Upper lobe of right lung (tissue), 1 donor: ENCODE data around the gene LEFTY2. TPM values are rescaled to one million over a fixed set of nuclear protein-coding genes. Genes with fewer than 3 reads are reported as not detected.
"Not testable (repeated sequence)": the region's sequence is repeated elsewhere in the genome, so short reads cannot be mapped to it uniquely, and the experiment has no call there.

Source experiments
- ATAC-seq: fragments of 200-7000 bp; cut with Tn5 transposase; one replicate; pipeline ENCODE4 v1.9.1; 2020; ENCODE audit warnings: mild to moderate bottlenecking, moderate library complexity
- DNase-seq: peaks from one replicate; pipeline ENCODE4 v3.0.0-alpha.2; 2020
- H3K27ac ChIP-seq: fragments of 200-600 bp; one replicate; pipeline ENCODE4 v1.8.0; 2022
- H3K27me3 ChIP-seq: fragments of 200-600 bp; one replicate; pipeline ENCODE4 v1.8.0; 2022; ENCODE audit warnings: mild to moderate bottlenecking
- H3K36me3 ChIP-seq: fragments of 200-600 bp; one replicate; pipeline ENCODE4 v1.8.0; 2022
- H3K4me1 ChIP-seq: fragments of 200-600 bp; one replicate; pipeline ENCODE4 v1.8.0; 2022
- H3K4me3 ChIP-seq: fragments of 200-600 bp; one replicate; pipeline ENCODE4 v1.8.0; 2022; ENCODE audit warnings: mild to moderate bottlenecking
- H3K9me3 ChIP-seq: fragments of 200-600 bp; one replicate; pipeline ENCODE4 v1.8.0; 2022
- CTCF ChIP-seq: fragments of 200-600 bp; IDR thresholded peaks from one replicate; pipeline ENCODE4 v1.8.0; 2022; ENCODE audit warnings: antibody characterized with exemption
- intact Hi-C: fragments of 100-400 bp; cut with DNase I; formaldehyde crosslinking; loops from one replicate; pipeline ENCODE4 v1.11.0; 2022
- total RNA-seq: library from RNA; stranded (reverse); fragmentation: NEBNext Ultra II Directional; extraction: Animal tissue kit (Norgen Biotek cat#: 25700); gene quantifications from one replicate; pipeline ENCODE4 v1.2.1, GENCODE V29; 2021
- donor health status: DM: no; HTN: yes; CAD: no; lungs with severe emphysema.

The LEFTY2 gene
- total RNA-seq, 1 donor from 2014 or later: 2.2 TPM

GRCh38 chr1:225977937-225978748 lies 37.1 kb upstream of the LEFTY2 start:
- peaks cover 44% of the 10 kb centered on the region for H3K36me3 ChIP-seq
- intact Hi-C loops: loop anchor here (5.0 kb wide), 1 partner anchor 506 kb away; no protein-coding TSS in a partner anchor
- H3K4me3 ChIP-seq: no peak overlapping the region
- no peak for DNase-seq
- no peaks in the 10 kb centered on the region for H3K4me1 ChIP-seq
- TF ChIP-seq CTCF: no peak
- ATAC-seq: no peak
- H3K27me3 ChIP-seq: no peaks in the 10 kb centered on the region
- H3K27ac ChIP-seq: no peak overlapping the region
- no peaks in the 10 kb centered on the region for H3K9me3 ChIP-seq

GRCh38 chr1:225975146-225975545 lies 34.1 kb upstream of the LEFTY2 start:
- not testable (repeated sequence) for ATAC-seq, H3K27me3 ChIP-seq, DNase-seq, H3K4me3 ChIP-seq, H3K4me1 ChIP-seq, H3K9me3 ChIP-seq, H3K27ac ChIP-seq
- intact Hi-C loops: loop anchor here (5.0 kb wide), 1 partner anchor 503 kb away; no protein-coding TSS in a partner anchor
- H3K36me3 ChIP-seq: peaks cover 18% of the 10 kb centered on the region

GRCh38 chr1:225974454-225974853 lies 33.4 kb upstream of the LEFTY2 start:
- TF ChIP-seq CTCF: no peak
- Histone ChIP-seq H3K27ac (no peak overlapping the region), H3K9me3 (no peaks in the 10 kb centered on the region), H3K27me3 (no peaks in the 10 kb centered on the region), H3K4me1 (no peaks in the 10 kb centered on the region), H3K4me3 (no peak overlapping the region), H3K36me3 (peaks cover 12% of the 10 kb centered on the region)
- intact Hi-C loops: no loop called here
- DNase-seq (no peak), ATAC-seq (no peak)

- H3K9me3 ChIP-seq: no peaks in the 10 kb centered on the region
- ATAC-seq: no peak
- H3K27ac ChIP-seq: no peak overlapping the region
- H3K36me3 ChIP-seq: peaks cover 6% of the 10 kb centered on the region
- intact Hi-C loops: no loop called here
- H3K4me3 ChIP-seq: no peak overlapping the region
- no peak for DNase-seq
- no peak for TF ChIP-seq CTCF
- no peaks in the 10 kb centered on the region for H3K4me1 ChIP-seq
- H3K27me3 ChIP-seq: no peaks in the 10 kb centered on the region
Observed at GRCh38 chr1:225973158-225973557, 32.1 kb upstream of the LEFTY2 start.

- DNase-seq (no peak), ATAC-seq (no peak)
- Histone ChIP-seq H3K4me3 (no peak overlapping the region), H3K36me3 (peaks cover under 1% of the 10 kb centered on the region), H3K9me3 (no peaks in the 10 kb centered on the region), H3K4me1 (no peaks in the 10 kb centered on the region), H3K27me3 (no peaks in the 10 kb centered on the region), H3K27ac (no peak overlapping the region)
- intact Hi-C loops: no loop called here
- no peak for TF ChIP-seq CTCF
Observed at GRCh38 chr1:225972344-225973152, 31.5 kb upstream of the LEFTY2 start.

GRCh38 chr1:225970592-225971157 lies 29.7 kb upstream of the LEFTY2 start:
- intact Hi-C loops, H3K4me1 ChIP-seq, H3K27ac ChIP-seq, H3K27me3 ChIP-seq, H3K9me3 ChIP-seq, H3K4me3 ChIP-seq, H3K36me3 ChIP-seq, DNase-seq, ATAC-seq: not testable (repeated sequence)

GRCh38 chr1:225969751-225970150 lies 28.7 kb upstream of the LEFTY2 start:
- ATAC-seq, H3K27ac ChIP-seq, H3K9me3 ChIP-seq, H3K4me3 ChIP-seq, intact Hi-C loops, H3K27me3 ChIP-seq, DNase-seq, H3K36me3 ChIP-seq, H3K4me1 ChIP-seq: not testable (repeated sequence)
